IPS DF 6.9 (cell line): ENCODE results near the gene NUP98.
"Not testable (repeated sequence)": the region's sequence is repeated elsewhere in the genome, so short reads cannot be mapped to it uniquely, and the experiment has no call there.

Experiments
- DNase-seq: peaks from one replicate; pipeline ENCODE4 v3.0.0-alpha.2; 2013; ENCODE audit warnings: low read depth, low spot score
- H3K27ac ChIP-seq: one replicate; pipeline ENCODE4 v1.5.1; 2013; ENCODE audit warnings: low read length, control low read depth
- H3K27me3 ChIP-seq: 2 replicates; pipeline ENCODE4 v1.6.1; 2013; ENCODE audit warnings: mild to moderate bottlenecking, low read length; ENCODE audit not compliant: control insufficient read depth, insufficient read depth
- H3K36me3 ChIP-seq: 2 replicates; pipeline ENCODE4 v1.6.1; 2013; ENCODE audit warnings: low read length; ENCODE audit not compliant: control insufficient read depth, insufficient read depth
- H3K4me1 ChIP-seq: 2 replicates; pipeline ENCODE4 v1.6.1; 2013; ENCODE audit warnings: low read length; ENCODE audit not compliant: control insufficient read depth, insufficient read depth
- H3K4me3 ChIP-seq: 2 replicates; pipeline ENCODE4 v1.5.1; 2013; ENCODE audit warnings: mild to moderate bottlenecking, low read length
- H3K9me3 ChIP-seq: 2 replicates; pipeline ENCODE4 v1.6.1; 2013; ENCODE audit warnings: low read length, inconsistent platforms; ENCODE audit not compliant: control insufficient read depth, insufficient read depth
- WGBS: extraction: QIAGEN DNeasy Blood & Tissue Kit; methylation state at CpG from one replicate; pipeline ENCODE4 v1.1.7; 2013; ENCODE audit warnings: mixed read lengths, missing lambda C conversion rate; ENCODE audit not compliant: insufficient read length, insufficient coverage; 5-methylcytosine and 5-hydroxymethylcytosine counted together

The NUP98 gene

GRCh38 chr11:3799143-3799542 lies 1.8 kb upstream of the NUP98 start:
- WGBS = no CpG with 5 or more reads among the region's 9 CpGs
- H3K27ac ChIP-seq = no peak overlapping the region
- H3K9me3 ChIP-seq = no peaks in the 10 kb centered on the region
- no peaks in the 10 kb centered on the region for H3K4me1 ChIP-seq
- no peak overlapping the region for H3K4me3 ChIP-seq
- no peaks in the 10 kb centered on the region for H3K36me3 ChIP-seq
- no peak for DNase-seq
- no peaks in the 10 kb centered on the region for H3K27me3 ChIP-seq

- H3K27me3 ChIP-seq = no peaks in the 10 kb centered on the region
- WGBS = no CpG with 5 or more reads among the region's 26 CpGs
- H3K36me3 ChIP-seq = 0 out of 2 replicates have a peak, but pooled peaks cover 2% of the 10 kb centered on the region
- peak overlapping the region; percentile 85 for H3K4me3 ChIP-seq
- DNase-seq = no peak
- no peaks in the 10 kb centered on the region for H3K9me3 ChIP-seq
- H3K27ac ChIP-seq = no peak overlapping the region
- no peaks in the 10 kb centered on the region for H3K4me1 ChIP-seq
Measured at GRCh38 chr11:3796801-3797328, 489 bp downstream of the NUP98 start.

GRCh38 chr11:3796346-3796745 lies 1.0 kb downstream of the NUP98 start:
- H3K36me3 ChIP-seq = 0 out of 2 replicates have a peak, but pooled peaks cover 2% of the 10 kb centered on the region
- no CpG with 5 or more reads among the region's 14 CpGs for WGBS
- no peaks in the 10 kb centered on the region for H3K9me3 ChIP-seq
- H3K27me3 ChIP-seq = no peaks in the 10 kb centered on the region
- H3K4me1 ChIP-seq = no peaks in the 10 kb centered on the region
- peak overlapping the region; percentile 85; the same call in 1 of the 2 replicates for H3K4me3 ChIP-seq
- no peak overlapping the region for H3K27ac ChIP-seq
- DNase-seq = no peak

GRCh38 chr11:3796002-3796311 lies 1.4 kb downstream of the NUP98 start:
- DNase-seq = no peak
- Histone ChIP-seq H3K27ac (no peak overlapping the region), H3K36me3 (0 out of 2 replicates have a peak, but pooled peaks cover 2% of the 10 kb centered on the region), H3K4me1 (no peaks in the 10 kb centered on the region), H3K27me3 (no peaks in the 10 kb centered on the region), H3K4me3 (no peak overlapping the region), H3K9me3 (no peaks in the 10 kb centered on the region)
- WGBS = no CpG with 5 or more reads among the region's 6 CpGs

- Histone ChIP-seq H3K9me3 (no peaks in the 10 kb centered on the region), H3K27me3 (no peaks in the 10 kb centered on the region), H3K36me3 (0 out of 2 replicates have a peak, but pooled peaks cover 2% of the 10 kb centered on the region), H3K27ac (no peak overlapping the region), H3K4me3 (no peak overlapping the region), H3K4me1 (no peaks in the 10 kb centered on the region)
- WGBS = no CpG with 5 or more reads among the region's 8 CpGs
- no peak for DNase-seq
Measured at GRCh38 chr11:3795131-3796001, 2.0 kb downstream of the NUP98 start.

- not testable (repeated sequence) for H3K4me3 ChIP-seq, H3K36me3 ChIP-seq, DNase-seq, H3K9me3 ChIP-seq, H3K27me3 ChIP-seq, H3K27ac ChIP-seq, H3K4me1 ChIP-seq
- no CpG with 5 or more reads among the region's 10 CpGs for WGBS
Measured at GRCh38 chr11:3794387-3794786, 3.0 kb downstream of the NUP98 start.

- H3K27ac ChIP-seq = no peak overlapping the region
- H3K4me1 ChIP-seq = no peaks in the 10 kb centered on the region
- no peak overlapping the region for H3K4me3 ChIP-seq
- no CpG with 5 or more reads among the region's 8 CpGs for whole genome bisulfite sequencing
- no peaks in the 10 kb centered on the region for H3K9me3 ChIP-seq
- peaks cover 5% of the 10 kb centered on the region; the same call in 1 of the 2 replicates for H3K36me3 ChIP-seq
- no peaks in the 10 kb centered on the region for H3K27me3 ChIP-seq
- DNase-seq = no peak
Measured at GRCh38 chr11:3786781-3787428, 10.4 kb downstream of the NUP98 start.

GRCh38 chr11:3783611-3784010 lies 13.7 kb downstream of the NUP98 start:
- Histone ChIP-seq H3K4me3 (no peak overlapping the region), H3K27me3 (no peaks in the 10 kb centered on the region), H3K27ac (no peak overlapping the region), H3K4me1 (no peaks in the 10 kb centered on the region), H3K36me3 (peaks cover 6% of the 10 kb centered on the region), H3K9me3 (no peaks in the 10 kb centered on the region)
- WGBS = 100% methylated on average over 2 of the region's 4 CpGs
- DNase-seq = no peak

- H3K36me3 ChIP-seq = peaks cover 11% of the 10 kb centered on the region
- H3K4me3 ChIP-seq = no peak overlapping the region
- H3K27me3 ChIP-seq = no peaks in the 10 kb centered on the region
- H3K4me1 ChIP-seq = no peaks in the 10 kb centered on the region
- no peak overlapping the region for H3K27ac ChIP-seq
- H3K9me3 ChIP-seq = no peaks in the 10 kb centered on the region
- DNase-seq = no peak
- WGBS = no CpG with 5 or more reads among the region's 5 CpGs
Measured at GRCh38 chr11:3782963-3783362, 14.4 kb downstream of the NUP98 start.

GRCh38 chr11:3781423-3781822 lies 15.9 kb downstream of the NUP98 start:
- Histone ChIP-seq H3K27me3 (no peaks in the 10 kb centered on the region), H3K9me3 (no peaks in the 10 kb centered on the region), H3K27ac (no peak overlapping the region), H3K36me3 (peaks cover 11% of the 10 kb centered on the region), H3K4me3 (no peak overlapping the region), H3K4me1 (no peaks in the 10 kb centered on the region)
- no CpG with 5 or more reads among the region's 2 CpGs for WGBS
- DNase-seq = no peak
